Measurements from ENCODE around the gene GULP1.
"Not testable (repeated sequence)": the region's sequence is repeated elsewhere in the genome, so short reads cannot be mapped to it uniquely, and the experiment has no call there.

The GULP1 gene

DNA sequence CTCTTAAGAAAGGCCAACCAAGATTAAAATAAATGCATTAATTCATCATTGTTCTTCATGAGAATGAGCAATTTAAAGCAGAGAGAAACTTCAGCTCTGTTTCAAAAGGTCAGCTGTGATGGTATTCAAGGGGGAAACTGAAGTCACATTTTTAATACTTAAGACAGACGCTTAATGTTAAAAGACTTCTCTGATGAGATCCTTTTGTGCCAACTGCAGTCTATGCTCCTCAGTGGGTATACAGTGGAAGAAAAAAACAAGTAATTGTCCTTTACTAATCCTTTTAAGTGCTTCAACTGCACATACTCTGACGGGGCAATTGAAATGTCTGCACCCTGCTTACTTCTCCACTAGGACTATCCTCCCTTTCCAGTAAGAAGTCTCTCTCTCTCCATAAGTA is 309.7 kb downstream of the GULP1 start:
- DNase-seq (ENCODE audit: low read depth), result no peak

- no peak for DNase-seq (ENCODE audit: low read depth)
Observed at GRCh38 chr2:188601927-188602326, 310.3 kb downstream of the GULP1 start.

DNA sequence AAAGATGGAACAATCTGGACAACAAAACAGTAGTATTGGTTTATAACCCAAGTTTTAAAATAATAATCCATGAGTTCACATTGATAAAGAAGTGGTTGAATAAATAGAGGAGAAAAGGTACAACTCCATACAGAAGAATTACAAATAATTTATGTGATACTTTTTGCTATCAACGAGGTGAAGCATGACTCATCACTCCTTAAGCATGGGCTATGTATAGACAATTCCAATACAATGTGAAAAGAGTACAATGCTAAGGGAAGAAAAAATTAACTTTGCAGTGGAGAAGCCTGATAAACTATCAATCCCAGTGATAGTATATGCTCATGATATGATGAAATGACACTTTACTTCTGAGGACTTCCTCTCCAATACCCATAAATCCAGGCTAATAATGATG is 312.9 kb downstream of the GULP1 start:
- no peak for DNase-seq (ENCODE audit: low read depth)

- not testable (repeated sequence) for DNase-seq (ENCODE audit: low read depth)
Observed at GRCh38 chr2:188605609-188606584, 314.2 kb downstream of the GULP1 start.

DNA sequence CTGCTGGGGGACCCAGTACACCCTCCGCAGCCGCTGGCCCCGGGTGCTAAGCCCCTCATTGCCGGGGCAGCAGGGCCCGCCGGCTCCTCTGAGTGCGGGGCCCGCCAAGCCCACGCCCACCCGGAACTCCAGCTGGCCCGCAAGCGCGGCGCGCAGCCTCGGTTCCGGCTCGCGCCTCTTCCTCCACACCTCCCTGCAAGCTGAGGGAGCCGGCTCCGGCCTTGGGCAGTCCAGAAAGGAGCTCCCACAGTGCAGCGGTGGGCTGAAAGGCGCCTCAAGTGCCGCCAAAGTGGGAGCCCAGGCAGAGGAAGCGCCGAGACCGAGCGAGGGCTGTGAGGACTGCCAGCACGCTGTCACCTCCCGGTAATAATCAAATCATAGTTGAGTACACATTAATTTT is 314.9 kb downstream of the GULP1 start:
- DNase-seq (ENCODE audit: low read depth), result not testable (repeated sequence)

DNA sequence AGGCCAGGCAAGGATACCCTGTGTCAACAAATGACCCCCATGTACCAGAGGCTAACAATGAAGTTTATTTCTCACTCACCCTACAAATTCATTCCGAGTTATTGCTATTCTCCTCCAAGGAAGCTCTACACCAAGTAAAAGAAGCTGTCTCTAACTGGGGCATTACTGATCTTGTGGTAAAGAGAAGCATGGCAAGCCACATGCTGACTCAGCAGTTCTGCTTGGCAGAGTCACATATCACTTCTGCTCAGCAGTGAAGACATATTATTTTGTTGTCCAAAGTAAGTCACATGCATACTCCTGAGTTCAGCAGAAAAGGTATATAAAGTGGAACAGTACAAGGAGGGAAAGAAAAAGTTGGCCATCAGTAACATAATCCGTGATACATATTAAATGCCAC is 315.8 kb downstream of the GULP1 start:
- DNase-seq (ENCODE audit: low read depth), result no peak

DNA sequence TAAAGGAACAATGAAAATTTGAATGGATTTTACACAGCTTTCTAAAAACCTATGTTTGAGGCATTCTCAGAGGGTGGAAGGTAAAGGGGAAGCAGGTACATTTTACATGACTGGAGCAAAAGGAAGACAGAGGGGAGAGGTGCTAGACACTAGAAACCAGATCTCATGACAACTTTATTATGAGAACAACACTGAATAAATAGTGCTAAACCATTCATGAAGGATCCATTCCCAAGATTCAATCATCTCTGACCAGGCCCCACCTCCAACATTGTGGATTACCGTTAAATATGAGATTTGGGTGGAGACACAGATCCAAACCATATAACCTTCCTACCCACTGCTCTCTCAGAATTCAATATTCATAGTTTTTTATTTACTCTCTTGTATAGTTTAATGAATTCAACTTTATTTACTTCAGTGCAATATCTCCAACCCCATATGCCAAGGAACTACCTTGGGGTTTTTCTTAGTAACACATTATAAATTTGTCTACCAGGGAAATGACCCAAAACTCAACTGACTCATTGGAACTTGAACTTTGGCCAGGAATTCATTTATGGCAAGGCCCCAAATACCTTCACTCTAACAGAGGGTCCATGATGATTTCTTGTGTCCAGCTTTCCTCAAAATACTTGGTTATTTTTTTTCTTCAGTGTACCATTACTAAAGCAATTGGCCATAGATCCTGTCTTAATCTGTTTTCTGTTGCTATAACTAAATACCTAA is 317.8 kb downstream of the GULP1 start:
- DNase-seq (ENCODE audit: low read depth), result no peak

- DNase-seq (ENCODE audit: low read depth), result no peak
Observed at GRCh38 chr2:188610050-188610444, 318.4 kb downstream of the GULP1 start.

DNA sequence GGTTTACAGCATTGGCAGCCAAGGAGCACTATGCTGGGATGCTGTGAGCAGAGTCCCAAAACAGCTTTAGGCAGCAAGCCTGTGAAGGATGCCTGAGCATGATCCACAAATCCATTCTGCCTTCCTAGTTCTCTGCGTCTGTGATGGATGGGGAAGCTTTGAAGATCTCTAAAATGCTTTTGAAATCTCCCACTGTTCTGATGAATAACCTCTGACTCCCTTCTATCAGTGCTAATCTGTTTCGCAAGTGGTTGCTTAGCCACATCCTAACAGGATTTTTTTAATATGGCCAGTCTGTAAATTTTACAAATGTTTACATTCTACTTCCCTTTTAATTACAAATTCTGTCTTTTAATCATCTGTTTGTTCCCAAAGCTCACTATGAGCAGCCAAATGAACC is 319.2 kb downstream of the GULP1 start:
- no peak for DNase-seq (ENCODE audit: low read depth)

- no peak for DNase-seq (ENCODE audit: low read depth)
Observed at GRCh38 chr2:188619146-188619545, 327.5 kb downstream of the GULP1 start.

DNA sequence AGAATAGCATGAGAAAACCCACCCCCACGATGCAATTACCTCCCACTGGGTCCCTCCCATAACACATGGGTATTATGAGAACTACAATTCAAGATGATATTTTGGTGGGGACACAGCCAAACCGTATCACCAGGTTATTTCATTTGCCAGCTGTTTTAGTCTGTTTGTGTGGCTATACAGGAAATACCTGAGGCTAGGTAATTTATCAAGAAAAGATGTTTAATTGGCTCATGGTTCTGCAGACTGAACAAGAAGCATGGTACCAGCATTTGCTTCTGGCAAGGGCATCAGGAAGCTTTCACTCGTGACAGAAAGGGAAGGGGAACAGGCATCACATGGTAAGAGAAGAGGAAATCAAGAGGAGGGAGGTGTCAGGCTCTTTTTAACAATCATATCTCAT is 329.2 kb downstream of the GULP1 start:
- DNase-seq (ENCODE audit: low read depth), result no peak

DNA sequence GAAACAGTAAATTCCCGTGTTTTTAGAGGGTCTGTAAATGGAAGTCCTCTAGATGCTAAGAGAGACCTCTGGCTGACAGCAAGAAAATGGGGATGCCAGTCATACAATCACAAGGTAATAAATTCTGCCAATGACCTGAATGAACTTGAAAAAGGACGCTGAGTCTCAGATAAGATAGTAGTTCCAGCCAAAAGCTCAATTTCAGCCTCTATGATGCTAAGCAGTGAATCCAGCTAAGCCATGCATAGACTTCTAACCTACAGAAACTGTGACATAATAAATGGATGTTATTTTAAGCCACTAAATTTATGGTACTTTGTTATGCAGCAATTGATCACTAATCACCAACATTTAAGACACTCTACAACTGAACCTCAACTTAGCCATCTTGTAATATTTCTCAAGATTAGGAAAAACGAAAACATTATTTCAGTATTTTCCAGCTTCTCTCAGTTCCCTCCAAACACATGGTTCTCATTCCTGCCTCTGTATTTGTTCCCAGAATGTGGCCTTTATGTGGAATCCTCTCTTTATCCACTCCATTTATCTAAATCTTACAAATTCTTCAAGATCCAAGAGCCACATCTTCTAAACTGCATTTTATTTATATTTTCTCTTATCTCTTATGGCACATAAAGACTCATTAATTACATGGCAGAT is 331.1 kb downstream of the GULP1 start:
- DNase-seq (ENCODE audit: low read depth), result no peak

- DNase-seq (ENCODE audit: low read depth), result no peak
Observed at GRCh38 chr2:188623995-188624643, 332.4 kb downstream of the GULP1 start.

- DNase-seq (ENCODE audit: low read depth), result no peak
Observed at GRCh38 chr2:188627471-188627870, 335.8 kb downstream of the GULP1 start.

DNA sequence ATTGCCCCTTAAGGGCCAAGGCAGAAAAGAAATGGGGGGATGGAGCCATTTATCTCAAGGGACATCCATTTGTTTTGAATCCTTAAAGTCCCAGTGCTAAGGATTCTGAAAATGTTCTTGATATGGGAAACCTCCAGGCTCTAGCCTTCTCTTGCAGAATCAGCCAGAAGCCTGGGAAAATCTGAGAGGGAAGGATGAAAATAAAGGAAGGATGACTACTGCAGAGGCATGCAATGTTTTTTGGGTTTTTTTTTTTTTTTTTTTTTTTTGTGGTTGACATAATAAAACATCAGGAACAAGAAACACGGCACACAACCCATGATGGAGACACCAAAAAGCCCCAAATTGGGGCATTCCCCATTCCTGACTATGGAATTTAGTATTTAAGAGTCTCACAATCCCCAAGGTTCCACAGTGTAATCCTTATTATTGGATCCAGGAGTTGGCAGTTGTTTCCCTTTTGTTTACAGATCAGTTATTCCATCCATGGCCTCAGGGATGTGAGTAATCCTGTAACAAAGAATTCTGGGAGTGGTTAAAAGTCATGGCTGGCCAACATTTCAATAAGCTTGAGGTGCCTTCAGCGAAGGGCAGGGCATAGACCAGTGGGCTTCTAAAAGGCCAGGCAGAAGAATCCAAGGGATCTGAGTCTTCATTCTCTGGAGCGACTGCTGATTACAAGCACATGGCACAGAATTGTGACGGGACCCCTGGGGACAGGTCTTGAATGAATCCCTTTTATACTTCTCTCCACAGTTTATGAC is 337.5 kb downstream of the GULP1 start:
- DNase-seq (ENCODE audit: low read depth), result no peak

DNA sequence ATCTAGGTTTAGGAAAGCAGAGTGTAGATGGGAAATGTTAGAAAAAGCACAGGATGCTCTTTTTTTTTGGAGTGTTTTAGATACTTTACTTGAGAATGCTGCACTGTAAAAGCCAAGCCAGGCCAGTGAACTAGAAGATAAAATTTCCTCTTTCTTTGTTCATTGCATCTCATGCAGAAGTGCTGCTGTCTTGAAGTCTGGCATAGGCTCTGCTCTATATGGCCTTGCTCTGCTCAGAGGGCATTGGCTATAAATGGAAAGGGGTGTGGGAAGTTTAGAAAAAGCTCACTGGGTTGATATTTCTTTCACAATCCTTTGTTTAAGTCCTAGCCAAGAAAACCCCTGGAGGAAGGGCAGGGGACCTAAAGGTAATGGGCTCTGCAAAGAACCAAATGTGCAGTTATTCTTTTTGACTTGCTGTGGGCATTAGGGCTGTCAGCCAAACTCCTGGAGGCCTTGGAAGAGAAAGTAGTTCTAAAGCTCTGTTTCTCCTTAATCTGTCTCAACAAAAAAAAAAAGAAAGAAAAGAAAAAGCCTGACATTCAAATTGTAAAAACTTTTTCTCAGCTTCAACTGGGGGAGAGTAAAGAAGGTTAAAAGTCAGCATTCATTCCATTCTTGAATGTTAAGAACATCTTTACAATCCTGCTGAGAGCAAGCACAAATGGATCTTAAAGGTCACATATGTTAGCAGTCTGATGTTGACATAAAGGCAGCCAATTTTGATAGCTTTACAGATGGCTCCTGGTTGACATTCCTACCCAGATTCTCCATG is 338.3 kb downstream of the GULP1 start:
- no peak for DNase-seq (ENCODE audit: low read depth)

DNA sequence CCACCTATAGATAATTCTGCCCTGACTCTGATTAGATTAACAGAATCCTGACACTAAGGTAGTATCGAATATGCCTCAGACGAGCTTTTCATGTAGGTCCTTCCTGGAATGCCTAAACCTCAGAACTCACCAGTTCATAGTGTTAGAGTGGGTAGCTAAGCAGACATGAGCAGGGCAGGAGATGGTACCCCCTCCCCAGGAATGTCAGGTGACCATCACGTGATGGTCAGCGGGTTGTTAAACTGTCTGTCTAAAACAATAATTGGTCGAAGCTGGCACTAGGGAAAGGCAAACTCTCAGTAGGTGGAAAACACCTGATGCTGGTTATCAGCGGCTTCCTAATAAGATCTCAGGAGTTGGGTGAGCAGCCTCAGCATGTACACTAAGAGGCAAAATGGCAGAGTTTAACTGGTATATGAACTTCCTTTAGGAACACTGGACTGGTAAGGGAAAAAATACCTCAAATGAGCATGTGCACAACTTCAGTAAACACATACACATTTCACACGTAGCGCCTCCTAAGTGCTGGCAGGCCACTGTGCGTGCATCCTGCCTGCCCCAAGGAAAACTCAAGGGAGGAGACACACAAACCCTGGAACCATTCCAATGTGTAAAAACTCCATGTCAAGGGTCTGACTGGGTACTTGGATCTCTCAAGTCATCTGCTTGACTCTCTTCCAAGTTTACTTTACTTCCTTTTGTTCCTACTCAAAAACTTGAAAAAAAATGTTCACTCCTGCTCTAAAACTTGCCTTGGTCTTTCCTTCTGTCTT is 339.5 kb downstream of the GULP1 start:
- DNase-seq (ENCODE audit: low read depth), result no peak

DNA sequence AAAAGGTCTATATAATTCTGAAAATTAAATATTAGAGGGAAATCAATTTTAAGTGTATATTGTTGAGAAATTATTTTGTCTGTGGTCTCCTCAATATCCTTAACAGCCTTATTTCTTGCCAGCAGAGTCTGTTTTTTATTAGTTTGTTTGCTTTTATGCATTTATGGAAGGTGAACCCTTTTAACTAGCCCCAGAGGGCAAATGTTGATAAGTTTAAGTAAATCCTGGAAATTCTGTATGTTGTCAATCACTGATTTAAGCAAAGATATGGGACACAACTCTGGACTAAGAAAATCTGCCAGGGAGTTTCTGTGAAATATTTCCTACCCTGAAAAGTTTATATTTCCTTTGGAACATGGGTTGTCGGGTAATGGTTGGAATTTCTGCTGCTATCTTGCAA is 343.0 kb downstream of the GULP1 start:
- DNase-seq (ENCODE audit: low read depth), result no peak
